ENCODE results near the gene ZNF503.

ZNF503 gene

GRCh38 chr10:75351637-75352036 is 49.9 kb downstream of the ZNF503 start:
- FAIRE-seq (no peak), DNase-seq (ENCODE audit: insufficient read length, low spot score) (no peak)
- TF ChIP-seq PAX5 (IDR thresholded peaks at IDR 0.05; ENCODE audit: insufficient read depth, low read length, severe bottlenecking) (no peak), POLR2AphosphoS5 (IDR thresholded peaks at IDR 0.05; ENCODE audit: low read depth, low read length) (no peak), POLR2A (IDR thresholded peaks at IDR 0.05; ENCODE audit: low read depth, low read length) (no peak), SPI1 (IDR thresholded peaks at IDR 0.05; ENCODE audit: low read depth, low read length) (no peak), TAF1 (IDR thresholded peaks at IDR 0.05; ENCODE audit: low read depth, low read length) (no peak), POU2F2 (IDR thresholded peaks at IDR 0.05; ENCODE audit: low read depth, low read length) (no peak)

GRCh38 chr10:75350791-75351190 is 50.8 kb downstream of the ZNF503 start:
- FAIRE-seq = no peak
- TF ChIP-seq SPI1 (IDR thresholded peaks at IDR 0.05; ENCODE audit: low read depth, low read length) (no peak), POLR2AphosphoS5 (IDR thresholded peaks at IDR 0.05; ENCODE audit: low read depth, low read length) (no peak), POU2F2 (IDR thresholded peaks at IDR 0.05; ENCODE audit: low read depth, low read length) (no peak), TAF1 (IDR thresholded peaks at IDR 0.05; ENCODE audit: low read depth, low read length) (no peak), POLR2A (IDR thresholded peaks at IDR 0.05; ENCODE audit: low read depth, low read length) (no peak), PAX5 (IDR thresholded peaks at IDR 0.05; ENCODE audit: insufficient read depth, low read length, severe bottlenecking) (no peak)
- no peak for DNase-seq (ENCODE audit: insufficient read length, low spot score)

Measured in GM12891 (cell line).